Activated T-helper 9 cell treated with anti-CD3 and anti-CD28 coated beads, Interleukin-2, amount 50 U/mL, for 16 hours (primary cell): ENCODE data around the gene C19orf67.

ENCODE experiments used
- DNase-seq: peaks from one replicate; pipeline ENCODE4 v3.0.0-alpha.2; 2020; ENCODE audit warnings: low read depth

C19orf67 gene

GRCh38 chr19:14085309-14085995 is at the start of gene C19orf67:
Gene C19orf67, minus strand, starts transcription at chr19:14085783. Its CDS starts 156 bp downstream, at chr19:14085627.
- DNase-seq = no peak

- no peak for DNase-seq
These were observed 49.8 kb upstream of the C19orf67 start for GRCh38 chr19:14135355-14135754.

GRCh38 chr19:14127929-14128509 is 42.4 kb upstream of the C19orf67 start:
- DNase-seq = no peak

GRCh38 chr19:14127176-14127575 is 41.6 kb upstream of the C19orf67 start:
- DNase-seq = no peak

GRCh38 chr19:14122924-14123323 is 37.3 kb upstream of the C19orf67 start:
- no peak for DNase-seq

- no peak for DNase-seq
These were observed 34.9 kb upstream of the C19orf67 start for GRCh38 chr19:14120497-14120780.

GRCh38 chr19:14119644-14120496 is 34.3 kb upstream of the C19orf67 start:
- no peak for DNase-seq

GRCh38 chr19:14119146-14119545 is 33.6 kb upstream of the C19orf67 start:
- DNase-seq = no peak

GRCh38 chr19:14118165-14119051 is 32.8 kb upstream of the C19orf67 start:
- DNase-seq = no peak

GRCh38 chr19:14117668-14118164 is 32.1 kb upstream of the C19orf67 start, which contains the start of gene PRKACA:
Gene PRKACA, minus strand, starts transcription at chr19:14117762. Its CDS starts 215 bp downstream, at chr19:14117547.
- DNase-seq = peak; percentile 98

GRCh38 chr19:14116918-14117578 is 31.5 kb upstream of the C19orf67 start:
- DNase-seq = no peak

- no peak for DNase-seq
These were observed 30.9 kb upstream of the C19orf67 start for GRCh38 chr19:14116525-14116917.

- no peak for DNase-seq
These were observed 30.2 kb upstream of the C19orf67 start for GRCh38 chr19:14115756-14116155.

GRCh38 chr19:14114854-14115253 is 29.3 kb upstream of the C19orf67 start:
- DNase-seq = peak; percentile 43

GRCh38 chr19:14114439-14114838 is 28.9 kb upstream of the C19orf67 start:
- no peak for DNase-seq

GRCh38 chr19:14113762-14114414 is 28.3 kb upstream of the C19orf67 start:
- peak; percentile 27 for DNase-seq

- no peak for DNase-seq
These were observed 27.3 kb upstream of the C19orf67 start for GRCh38 chr19:14112809-14113385.

GRCh38 chr19:14112051-14112808 is 26.6 kb upstream of the C19orf67 start:
- no peak for DNase-seq

GRCh38 chr19:14111486-14111885 is 25.9 kb upstream of the C19orf67 start:
- DNase-seq = no peak

- DNase-seq = no peak
These were observed 25.1 kb upstream of the C19orf67 start for GRCh38 chr19:14110650-14111049.
